GM21360 (cell line): Measurements from ENCODE around the gene BMP3.

Experiments
- ATAC-seq: cut with Tn5 transposase; IDR thresholded peaks from one replicate; pipeline ENCODE4 v1.9.1; 2021; ENCODE audit warnings: mild to moderate bottlenecking, moderate library complexity; ENCODE audit not compliant: unreplicated experiment

The BMP3 gene

DNA sequence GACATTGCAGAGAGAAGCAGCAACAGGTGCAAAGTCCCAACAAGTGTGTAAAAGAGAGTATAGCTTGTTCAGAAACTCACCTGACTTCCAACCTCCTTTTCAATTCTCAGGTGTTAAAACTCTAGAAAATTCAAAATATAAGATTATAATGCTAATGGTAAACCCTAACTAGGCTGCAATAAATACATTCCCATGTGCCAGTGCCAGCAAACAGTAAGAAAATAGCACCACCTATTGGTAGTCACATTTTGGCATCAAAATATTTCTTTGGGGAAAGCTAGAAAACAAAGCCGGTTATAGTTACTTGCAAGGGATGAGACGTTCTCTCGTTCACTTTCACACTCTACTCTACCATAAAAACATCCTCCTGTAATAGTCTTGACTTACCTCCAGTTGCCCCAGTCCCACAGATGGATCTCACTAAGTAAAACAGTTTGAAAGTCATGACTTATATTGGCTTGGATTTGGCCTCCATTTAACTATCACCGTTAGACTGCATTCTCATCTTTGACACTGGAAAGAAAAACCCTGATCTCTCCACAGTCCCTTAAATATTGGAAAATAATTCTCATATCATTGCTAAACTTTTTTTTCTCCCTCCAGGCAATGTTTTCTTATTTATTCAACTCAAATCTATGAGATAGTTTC lies 9.6 kb downstream of the BMP3 start:
- peak; percentile 66 for ATAC-seq

DNA sequence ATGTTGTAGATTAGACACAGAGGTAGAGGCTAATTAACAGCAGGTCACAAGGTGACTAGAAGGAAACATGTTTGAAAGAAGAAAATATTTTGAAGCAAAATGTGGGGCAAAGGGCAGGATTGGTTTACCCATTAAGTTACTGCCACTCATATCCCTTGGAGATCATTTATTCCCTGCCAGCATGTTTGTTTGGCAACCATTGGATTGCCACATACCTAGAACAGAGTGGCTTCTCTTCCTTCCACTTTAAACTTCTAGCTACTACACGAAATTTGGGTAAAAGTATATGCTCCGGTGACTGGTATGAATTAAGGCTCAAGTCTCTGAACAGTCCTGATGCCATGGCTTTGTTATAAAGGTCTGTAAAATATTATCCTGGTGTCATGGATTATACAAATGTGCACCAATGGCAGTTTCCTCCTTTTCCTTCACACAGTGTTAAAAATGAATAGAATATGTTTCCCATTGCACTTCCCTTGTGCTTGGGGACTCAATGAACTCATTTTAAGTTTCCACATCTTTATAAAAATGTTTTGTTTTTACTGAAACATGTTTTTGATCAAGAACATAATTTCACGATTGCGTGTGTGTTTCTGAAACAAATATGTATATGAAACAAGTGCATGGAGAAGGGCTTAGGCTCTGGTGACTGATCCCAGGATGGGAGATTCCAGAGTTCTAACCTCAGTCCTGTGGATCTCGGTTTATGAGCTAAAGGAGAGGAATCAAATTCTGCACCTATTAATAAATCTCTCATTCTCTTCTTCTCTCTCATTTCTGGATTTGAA lies 12.3 kb downstream of the BMP3 start:
- no peak for ATAC-seq

DNA sequence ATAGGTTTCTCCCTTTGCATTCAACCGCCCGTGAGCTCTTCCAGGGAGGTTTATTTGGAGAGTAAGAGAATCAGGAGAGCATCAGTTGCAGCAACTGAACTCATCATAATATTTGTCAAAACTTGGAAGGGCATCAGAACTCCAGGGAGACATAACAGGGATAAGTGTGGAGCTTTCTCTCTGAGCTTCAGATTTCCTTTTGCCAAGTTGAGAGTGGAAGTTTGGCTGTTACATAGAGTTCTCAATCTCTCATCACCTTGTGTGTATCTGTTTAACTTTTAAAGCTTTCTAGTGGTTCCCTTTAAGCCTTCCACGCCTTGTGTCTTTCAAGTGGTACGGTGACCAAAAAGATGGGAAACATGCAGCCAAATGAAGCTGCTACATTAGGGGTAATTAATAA lies 18.8 kb downstream of the BMP3 start:
- no peak for ATAC-seq

DNA sequence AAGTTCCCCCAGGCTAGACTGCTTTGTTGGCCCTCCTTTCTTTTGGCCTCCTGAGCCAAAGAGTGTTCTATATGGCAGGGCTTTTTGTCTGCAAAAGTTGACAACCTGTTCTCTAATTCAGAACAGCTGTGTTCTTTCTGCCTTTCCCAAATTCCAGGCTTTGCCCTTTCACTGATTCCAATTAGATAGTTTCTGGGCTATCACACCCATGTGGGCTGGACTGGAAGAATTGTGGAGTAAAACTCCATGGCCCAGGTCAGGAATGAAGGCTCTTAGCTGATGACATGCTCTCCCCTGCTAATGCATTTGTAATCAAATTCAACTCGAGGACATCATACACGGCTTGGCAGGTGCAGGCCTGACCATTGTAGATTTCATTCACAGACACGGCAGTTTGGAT lies 19.4 kb downstream of the BMP3 start:
- no peak for ATAC-seq

DNA sequence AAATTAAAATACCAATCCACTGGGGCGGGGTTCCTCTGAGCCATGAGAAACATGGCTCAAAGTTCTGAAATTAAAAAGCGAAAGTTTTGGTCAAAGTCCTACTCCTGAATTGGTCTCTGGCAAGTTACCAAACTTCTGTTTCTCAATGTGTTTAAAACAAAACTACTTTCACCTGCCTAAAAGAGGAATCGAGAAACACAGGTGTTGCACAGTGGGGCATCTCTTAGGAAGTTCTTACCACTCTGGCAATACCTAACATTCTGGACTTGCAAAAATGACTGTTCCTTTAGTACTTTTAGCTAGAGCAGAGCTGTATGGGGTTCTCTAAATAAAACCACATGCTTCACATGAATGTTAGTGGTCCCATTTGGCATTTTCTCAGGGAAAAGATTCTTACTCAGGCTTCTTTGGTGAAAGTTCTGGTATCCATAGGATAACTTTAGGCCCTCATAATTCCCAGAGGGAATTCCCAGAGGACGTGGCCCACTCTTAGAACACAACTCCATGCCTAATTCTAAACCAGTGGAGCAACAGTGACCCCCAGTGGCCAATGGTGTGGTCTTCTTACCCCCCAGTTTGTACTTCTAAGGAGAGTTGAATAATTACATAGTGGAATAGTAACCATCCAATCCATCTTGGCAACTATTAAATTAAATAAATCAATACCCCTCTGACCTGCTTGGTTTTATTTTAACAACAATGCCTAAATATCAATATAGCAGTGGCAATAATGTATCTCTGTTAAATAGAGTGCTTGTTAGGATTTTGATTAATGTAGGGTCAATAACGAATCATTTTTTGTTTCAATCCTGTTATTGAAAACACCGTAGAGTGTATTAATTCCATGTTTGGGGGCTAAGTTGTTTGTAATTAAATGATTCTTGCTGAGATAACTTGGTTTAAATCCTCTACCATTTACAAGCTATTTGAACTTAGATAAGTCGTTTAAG lies 21.9 kb downstream of the BMP3 start:
- peak; percentile 100 for ATAC-seq

DNA sequence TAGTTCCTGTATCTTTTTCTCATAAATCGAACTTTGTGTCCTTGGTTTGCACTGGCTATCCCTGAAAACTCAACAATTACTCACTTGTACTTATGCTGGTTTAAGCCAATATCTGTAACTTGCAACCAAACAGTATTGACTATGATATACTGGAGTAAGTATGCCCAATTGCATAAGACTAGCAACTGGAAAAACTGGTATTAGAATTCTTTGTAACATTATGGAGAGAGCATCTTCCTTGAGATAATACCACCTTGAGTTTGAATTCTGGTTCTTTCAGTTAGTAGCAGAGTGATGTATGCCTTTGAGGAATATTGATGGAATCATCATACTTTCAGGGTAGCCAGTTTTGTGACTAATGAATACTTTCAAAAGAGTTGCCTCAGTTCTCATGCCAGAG lies 28.1 kb downstream of the BMP3 start:
- no peak for ATAC-seq

DNA sequence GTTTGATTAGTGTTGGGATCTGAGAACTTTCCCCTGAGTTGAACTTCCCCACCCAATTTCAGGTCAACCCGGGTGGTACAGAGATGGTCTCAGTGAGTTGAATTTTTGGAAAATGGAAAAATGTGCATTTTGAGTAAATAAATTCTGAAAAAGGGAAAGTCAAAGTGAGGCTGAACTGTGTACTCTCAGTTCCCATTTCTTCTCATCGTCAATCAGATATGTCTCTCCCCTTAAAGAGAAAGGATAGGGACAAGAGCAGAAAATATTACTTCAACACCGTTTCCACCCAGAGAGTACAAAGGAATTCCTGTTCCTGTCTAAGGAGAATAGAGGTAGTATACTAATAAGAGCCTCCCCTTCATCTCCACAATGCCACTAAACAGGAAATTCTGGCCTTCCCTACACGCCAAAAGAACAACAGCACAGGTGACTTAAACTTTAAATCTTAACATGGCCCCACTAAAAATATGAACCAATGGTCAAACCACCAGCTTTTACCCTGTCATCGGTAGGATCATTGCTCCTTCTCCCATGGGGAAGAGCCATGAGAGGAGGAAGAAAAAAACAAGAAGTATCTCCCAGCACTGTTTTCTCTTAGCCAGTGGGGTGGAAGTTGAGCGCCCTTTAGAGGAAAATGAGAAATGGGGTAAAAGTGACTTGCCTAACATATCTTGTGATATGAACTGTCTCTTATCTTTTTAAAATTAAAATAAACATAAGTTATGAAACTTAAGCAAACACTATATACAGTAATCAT lies 30.3 kb downstream of the BMP3 start:
- no peak for ATAC-seq

DNA sequence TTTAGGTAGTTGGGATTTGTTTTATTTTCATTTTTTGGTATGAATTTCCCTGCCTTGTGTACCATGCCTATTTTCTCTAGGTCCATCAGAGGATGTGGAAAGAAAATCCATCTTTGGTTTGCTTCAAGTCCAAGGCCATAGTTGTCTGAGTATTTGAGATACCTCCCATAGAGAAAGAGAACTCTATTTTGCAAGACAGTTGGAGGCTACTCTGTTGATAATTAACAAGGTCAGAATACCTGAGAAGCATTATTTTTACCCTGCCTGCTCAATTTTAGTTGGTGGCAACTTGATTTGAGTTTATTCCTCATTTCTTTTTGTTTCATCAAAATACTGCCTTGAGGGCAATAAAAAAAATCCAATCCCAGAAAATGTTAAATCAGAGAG lies 30.8 kb downstream of the BMP3 start:
- no peak for ATAC-seq

DNA sequence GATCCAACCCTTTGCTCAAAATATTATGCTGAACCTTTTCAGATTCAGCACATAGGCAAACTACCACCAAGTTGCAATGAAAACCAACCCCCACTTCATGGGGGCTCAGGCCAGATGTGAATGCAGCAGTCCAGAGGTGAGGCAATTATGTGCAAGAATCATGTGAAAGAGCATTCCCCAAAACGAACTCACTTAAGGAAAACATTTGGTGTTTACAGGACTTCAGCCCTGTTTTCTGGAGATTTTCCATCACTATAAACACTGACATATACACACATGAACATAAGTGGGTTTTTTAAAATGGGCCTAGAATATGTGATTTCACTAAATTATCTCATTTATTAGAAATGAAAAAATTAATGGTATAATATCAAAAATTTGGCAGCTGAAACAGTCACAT lies 31.5 kb downstream of the BMP3 start:
- no peak for ATAC-seq

DNA sequence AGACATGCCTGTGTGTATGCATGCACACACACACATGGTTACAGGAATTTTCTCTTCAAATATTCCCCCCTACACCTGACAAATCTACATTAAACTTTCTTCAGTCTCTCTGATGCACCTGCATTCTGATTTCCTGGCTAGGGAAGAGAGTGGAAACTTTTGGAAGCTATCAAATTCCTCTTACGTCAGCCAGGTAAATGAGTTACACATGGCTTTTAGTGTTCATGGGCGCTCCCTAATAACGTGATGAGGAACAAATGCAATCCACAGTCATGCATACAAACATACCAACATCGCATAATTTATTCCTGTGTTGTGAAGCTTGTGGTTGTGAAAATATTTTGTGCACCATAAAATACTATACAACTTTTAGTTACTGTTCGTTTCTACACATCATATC lies 34.9 kb downstream of the BMP3 start:
- ATAC-seq, result no peak

DNA sequence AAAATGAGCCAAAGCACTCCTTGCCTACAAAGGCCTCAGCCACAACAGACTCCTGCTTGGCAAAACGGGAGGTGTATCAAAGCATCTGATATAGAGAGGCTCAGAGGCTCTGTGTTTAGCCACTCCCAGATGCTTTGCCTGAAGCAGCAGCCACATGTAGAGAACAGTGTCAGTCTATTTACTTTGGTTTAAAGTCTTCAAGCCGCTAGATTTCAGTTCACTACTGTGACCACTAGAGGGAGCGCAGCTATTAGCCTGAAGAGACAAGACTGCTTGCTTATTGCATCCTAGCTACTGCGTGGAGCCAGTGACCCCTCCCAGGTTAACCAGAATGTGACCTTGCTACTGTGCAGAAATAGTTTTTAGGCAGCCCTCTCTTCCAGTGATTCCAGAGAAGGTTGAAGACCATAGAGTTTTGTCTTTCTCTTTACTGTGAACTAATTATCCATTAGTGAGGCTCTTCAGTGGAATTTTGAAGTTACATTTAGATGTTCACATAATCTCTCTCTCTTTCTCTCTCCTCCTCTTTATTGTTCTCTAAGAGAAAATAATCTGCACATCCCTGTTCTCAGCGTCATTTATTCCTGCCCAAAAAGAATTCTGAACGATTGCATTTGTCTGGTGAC lies 39.3 kb downstream of the BMP3 start:
- peak; percentile 98 for ATAC-seq

DNA sequence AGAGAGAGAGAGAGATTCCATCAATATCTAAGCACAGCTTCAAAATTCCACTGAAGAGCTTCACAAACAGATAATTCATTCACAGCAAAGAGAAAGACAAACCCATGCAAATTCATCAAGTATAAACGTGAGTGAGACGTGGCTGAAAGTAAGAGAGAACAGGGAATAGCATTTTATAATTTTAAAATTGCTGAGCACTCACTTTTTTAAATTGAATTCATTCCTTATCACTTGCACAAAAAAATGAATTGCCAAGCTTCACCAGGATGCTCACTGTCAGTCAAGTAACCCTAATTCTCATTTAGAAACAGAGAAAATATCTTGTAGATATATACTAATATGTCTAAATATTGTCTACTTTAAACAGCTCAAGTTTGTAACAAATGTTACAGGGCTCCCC lies 40.5 kb downstream of the BMP3 start:
- no peak for ATAC-seq

DNA sequence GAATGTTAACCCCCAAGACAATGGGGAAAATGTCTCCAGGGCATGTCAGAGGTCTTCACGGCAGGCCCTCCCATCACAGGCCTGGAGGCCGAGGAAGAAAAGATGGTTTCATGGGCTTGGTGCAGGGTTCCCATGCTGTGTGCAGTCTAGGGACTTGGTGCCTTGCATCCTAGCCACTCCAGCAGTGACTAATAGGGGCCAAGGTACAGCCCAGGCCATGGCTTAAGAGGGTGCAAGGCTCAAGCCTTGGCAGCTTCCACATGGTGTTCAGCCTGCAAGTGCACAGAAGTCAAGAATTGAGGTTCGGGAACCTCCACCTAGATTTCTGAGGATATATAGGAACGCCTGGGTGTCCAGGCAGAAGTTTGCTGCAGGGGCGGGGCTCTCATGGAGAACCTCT lies 50.6 kb downstream of the BMP3 start:
- no peak for ATAC-seq

DNA sequence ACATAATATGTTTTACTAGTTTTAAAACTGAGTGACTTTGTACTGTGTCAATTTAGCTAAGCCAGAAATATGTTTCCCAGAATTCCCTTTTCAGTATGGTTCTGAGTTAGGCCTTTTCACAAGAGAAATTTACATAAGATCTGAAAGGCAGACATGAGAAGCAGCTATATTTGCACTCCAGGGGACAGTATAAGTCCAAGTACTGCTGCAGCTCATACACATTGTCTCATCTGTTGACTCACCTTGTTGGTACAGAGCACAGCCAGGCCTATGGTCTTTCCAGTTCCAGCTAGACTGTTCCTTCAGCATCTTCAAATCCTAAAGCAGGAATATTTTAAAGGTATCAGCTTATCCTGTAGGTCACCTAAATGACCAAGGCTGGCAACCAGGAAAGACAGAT lies 53.5 kb downstream of the BMP3 start:
- ATAC-seq, result no peak

DNA sequence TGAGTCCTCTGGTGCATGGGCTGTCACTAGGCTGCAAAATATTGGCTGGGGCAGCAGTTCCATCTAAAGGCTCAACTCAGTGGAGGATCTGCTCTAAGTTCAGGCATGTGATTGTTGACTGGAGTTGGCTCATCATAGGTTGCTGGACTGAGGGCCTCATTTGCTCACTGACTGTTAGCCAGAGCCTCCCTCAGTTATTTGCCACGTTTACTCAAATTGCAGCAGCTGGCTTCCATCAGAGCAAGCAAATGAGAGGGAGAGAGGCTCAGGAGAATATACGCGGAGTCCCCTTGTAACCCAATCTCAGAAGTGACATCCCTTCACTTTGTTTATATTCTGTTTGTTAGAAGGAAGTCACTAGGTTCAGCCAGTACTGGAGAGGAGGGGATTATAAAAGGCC lies 54.1 kb downstream of the BMP3 start:
- ATAC-seq, result no peak

DNA sequence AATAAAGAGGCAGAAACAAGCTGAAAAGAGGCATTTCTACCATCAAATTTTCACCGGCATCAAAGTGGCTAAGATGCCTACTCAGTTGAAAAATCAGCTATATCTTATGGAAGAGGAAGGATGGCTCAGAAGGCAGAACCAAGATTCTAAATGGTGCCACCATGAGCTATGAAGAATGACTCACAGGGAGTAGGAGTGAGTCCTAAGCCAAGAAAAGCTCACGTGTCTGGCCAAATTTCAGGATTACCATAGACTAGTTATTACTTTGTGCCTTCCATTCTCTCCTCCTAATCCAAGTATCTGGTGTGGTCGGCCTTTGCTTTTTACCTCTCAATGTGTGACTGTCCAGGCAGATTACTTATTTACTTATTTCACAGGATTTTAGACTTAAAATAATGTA lies 54.8 kb downstream of the BMP3 start:
- ATAC-seq, result no peak

DNA sequence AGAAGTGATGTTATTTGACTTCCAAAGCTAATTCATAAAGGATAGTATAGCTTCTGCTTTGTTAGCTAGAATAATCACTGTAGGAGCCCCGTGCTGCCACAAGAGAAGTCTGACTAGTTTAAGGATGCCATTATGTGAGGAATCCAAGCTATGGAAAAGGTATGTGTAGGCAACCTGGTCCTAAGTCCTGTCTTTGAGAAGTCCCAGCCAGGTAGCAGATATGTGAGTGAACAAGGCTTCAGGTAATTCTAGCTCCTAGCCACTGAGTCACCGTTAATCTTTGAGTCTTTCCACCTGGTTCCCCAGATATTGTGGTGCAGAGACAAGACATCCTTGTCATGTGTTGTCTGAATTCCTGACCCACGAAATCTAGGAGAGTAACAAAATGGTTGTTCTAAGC lies 55.5 kb downstream of the BMP3 start:
- no peak for ATAC-seq

DNA sequence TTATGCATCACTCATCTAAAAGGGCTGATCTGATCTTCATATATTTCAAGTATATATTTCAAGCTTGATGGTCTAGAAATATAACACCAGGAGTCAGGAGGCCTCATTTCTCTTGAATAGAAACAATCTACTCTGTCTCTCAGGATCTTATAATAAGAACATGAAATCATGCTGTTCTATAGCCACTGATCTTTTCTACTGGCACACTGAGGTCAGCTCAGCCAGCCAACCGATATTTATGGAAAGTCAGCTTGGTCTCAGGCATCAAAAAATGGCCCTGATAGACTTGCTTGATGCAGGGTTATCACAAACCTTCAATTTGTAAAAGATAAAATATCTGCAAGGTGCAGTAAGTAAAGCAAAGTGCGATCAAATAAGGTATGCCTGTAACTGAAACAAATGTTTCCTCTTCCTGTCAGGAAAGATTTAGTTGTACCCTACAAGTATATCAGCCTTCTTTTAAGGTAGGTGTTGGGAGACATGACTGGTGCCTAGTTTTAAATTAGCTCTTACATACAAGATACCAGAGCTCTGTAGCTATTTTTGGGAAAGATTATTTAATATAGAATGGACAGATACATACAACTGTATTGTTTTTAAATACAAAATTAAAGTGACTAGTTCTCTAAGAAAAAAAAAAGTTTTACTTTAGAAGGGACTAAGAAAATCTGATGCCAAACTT lies 63.4 kb downstream of the BMP3 start:
- no peak for ATAC-seq

DNA sequence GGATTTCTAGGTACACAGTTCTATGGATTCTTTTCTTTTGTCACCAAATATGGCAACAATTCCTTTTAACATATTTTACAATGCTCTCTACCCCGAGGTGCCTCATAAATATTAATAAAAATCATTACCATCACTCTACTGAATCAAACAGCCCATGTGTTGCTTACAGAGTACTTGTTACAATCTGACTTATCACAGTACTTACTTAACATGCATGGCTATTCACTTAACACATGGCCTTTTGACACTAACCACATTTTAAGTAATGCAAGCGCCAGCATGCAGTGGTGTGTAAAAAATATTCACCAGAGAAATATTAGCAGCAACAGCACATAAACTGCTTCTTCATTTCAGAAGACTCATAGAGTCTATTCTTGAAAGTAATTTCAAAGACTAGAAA lies 64.9 kb downstream of the BMP3 start:
- no peak for ATAC-seq

DNA sequence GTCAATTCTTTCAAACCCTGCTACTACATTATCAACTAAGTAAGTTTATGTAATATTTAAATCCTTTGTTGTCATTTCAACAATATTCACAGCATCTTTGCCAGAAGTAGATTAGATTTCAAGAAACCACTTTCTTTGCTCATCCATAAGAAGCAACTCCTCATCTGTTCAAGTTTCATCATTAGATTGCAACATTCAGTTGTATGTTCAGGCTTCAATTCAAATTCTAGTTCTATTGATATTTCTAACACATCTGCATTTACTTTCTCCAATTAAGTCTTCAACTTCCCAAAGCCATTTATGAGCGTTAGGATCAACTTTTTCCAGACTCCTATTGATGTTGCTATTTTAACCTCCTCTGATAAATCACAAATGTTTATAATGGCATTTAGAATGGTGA lies 66.1 kb downstream of the BMP3 start:
- ATAC-seq, result no peak
